Left lung (tissue), 10 donors: ENCODE results near the gene TNPO2. TPM values are rescaled to one million over a fixed set of nuclear protein-coding genes. Genes with fewer than 3 reads are reported as not detected.

Source experiments
- ATAC-seq: fragments of 200-7000 bp; cut with Tn5 transposase; one replicate; pipeline ENCODE4 v1.9.1; 2020; ENCODE audit warnings: moderate library complexity
- DNase-seq, 4 donors: peaks; one replicate each; pipeline ENCODE4 v3.0.0-alpha.2; 2013 to 2020
- H3K27ac ChIP-seq, 2 donors: fragments of 200-600 bp; sonication (generic) in 1 of 2; one replicate each; pipeline versions ENCODE4 v1.5.0 to v1.8.0; 2020 to 2021
- H3K27me3 ChIP-seq, 2 donors: fragments of 200-600 bp; sonication (generic) in 1 of 2; one replicate each; pipeline versions ENCODE4 v1.5.0 to v1.8.0; 2020 to 2021
- H3K36me3 ChIP-seq, 2 donors: fragments of 200-600 bp; sonication (generic) in 1 of 2; one replicate each; pipeline versions ENCODE4 v1.5.0 to v1.8.0; 2020 to 2021
- H3K4me1 ChIP-seq, 2 donors: fragments of 200-600 bp; one replicate each; pipeline ENCODE4 v1.8.0; 2021
- H3K4me3 ChIP-seq, 2 donors: fragments of 200-600 bp; sonication (generic) in 1 of 2; one replicate each; pipeline versions ENCODE4 v1.5.0 to v1.8.0; 2020 to 2021; ENCODE audit warnings: mild to moderate bottlenecking in 1 of 2
- H3K9me3 ChIP-seq, 2 donors: fragments of 200-600 bp; sonication (generic) in 1 of 2; one replicate each; pipeline versions ENCODE4 v1.5.0 to v1.8.0; 2020 to 2021
- CTCF ChIP-seq, 2 donors: fragments of 200-600 bp; sonication (generic) in 1 of 2; IDR thresholded peaks; one replicate each; pipeline versions ENCODE4 v1.5.0 to v1.8.0; 2021; ENCODE audit warnings: antibody characterized with exemption in 2 of 2
- intact Hi-C, 2 donors: fragments of 100-400 bp; cut with DNase I; formaldehyde crosslinking; loops; one replicate each; pipeline versions ENCODE4 v1.11.2 to v1.14.2; 2022
- polyA plus RNA-seq, 6 donors: library from polyadenylated mRNA; unstranded; fragments of 120-200 nt; gene quantifications; one replicate each; pipeline ENCODE4 v1.2.1, GENCODE V29; 2013; ENCODE audit not compliant: insufficient read length in 6 of 6
- total RNA-seq, 2 donors: library from RNA; stranded (reverse); fragmentation: NEBNext Ultra II Directional; extraction: Animal tissue kit (Norgen Biotek cat#: 25700); gene quantifications; one replicate each; pipeline ENCODE4 v1.2.1, GENCODE V29; 2021
- donor health status: DM: no; HTN: yes; CAD: no.
- donor health status: DM: no; HTN: no; CAD: no.

The TNPO2 gene
- total and polyA plus RNA-seq, 8 donors = 54.8 to 92.6 (median 77.6) TPM

GRCh38 chr19:12706332-12706718 lies 17.4 kb downstream of the TNPO2 start:
- Histone ChIP-seq H3K27ac (no peak overlapping the region), H3K27me3 (no peaks in the 10 kb centered on the region), H3K9me3 (no peaks in the 10 kb centered on the region), H3K36me3 (peaks cover 0 to 100% of the 10 kb centered on the region in 2 donors), H3K4me3 (no peak overlapping the region), H3K4me1 (no peaks in the 10 kb centered on the region)
- TF ChIP-seq CTCF (IDR thresholded peaks at IDR 0.05) = no peak
- ATAC-seq (no peak), DNase-seq (no peak)
- intact Hi-C loops = no loop called here

GRCh38 chr19:12705654-12706331 lies 17.9 kb downstream of the TNPO2 start:
- peaks cover 0 to 100% of the 10 kb centered on the region in 2 donors for H3K36me3 ChIP-seq
- ATAC-seq = no peak

GRCh38 chr19:12705169-12705568 lies 18.6 kb downstream of the TNPO2 start:
- Histone ChIP-seq H3K27me3 (no peaks in the 10 kb centered on the region), H3K27ac (no peak overlapping the region), H3K36me3 (peaks cover 0 to 100% of the 10 kb centered on the region in 2 donors), H3K4me3 (no peak overlapping the region), H3K9me3 (no peaks in the 10 kb centered on the region), H3K4me1 (no peaks in the 10 kb centered on the region)
- intact Hi-C loops = no loop called here
- DNase-seq (no peak), ATAC-seq (no peak)
- TF ChIP-seq CTCF (IDR thresholded peaks at IDR 0.05) = no peak

More at GRCh38 chr19:12705654-12706331, 17.9 kb downstream of the TNPO2 start:
- peak in 1 of 4 donors; percentile 76 for DNase-seq
- H3K27ac ChIP-seq = no peak overlapping the region
- H3K9me3 ChIP-seq = no peaks in the 10 kb centered on the region
- TF ChIP-seq CTCF (IDR thresholded peaks at IDR 0.05) = no peak
- intact Hi-C loops = no loop called here
- H3K27me3 ChIP-seq = no peaks in the 10 kb centered on the region
- H3K4me3 ChIP-seq = no peak overlapping the region
- no peaks in the 10 kb centered on the region for H3K4me1 ChIP-seq

GRCh38 chr19:12703046-12703445 lies 20.7 kb downstream of the TNPO2 start:
- Histone ChIP-seq H3K9me3 (no peaks in the 10 kb centered on the region), H3K27ac (no peak overlapping the region), H3K27me3 (no peaks in the 10 kb centered on the region), H3K4me3 (no peak overlapping the region), H3K36me3 (peaks cover 0 to 95% of the 10 kb centered on the region in 2 donors), H3K4me1 (no peaks in the 10 kb centered on the region)
- intact Hi-C loops = no loop called here
- no peak for ATAC-seq
- DNase-seq = no peak
- TF ChIP-seq CTCF (IDR thresholded peaks at IDR 0.05) = no peak

GRCh38 chr19:12701596-12702282 lies 22.0 kb downstream of the TNPO2 start:
- ATAC-seq = no peak
- no peak for TF ChIP-seq CTCF (IDR thresholded peaks at IDR 0.05)
- peaks cover 0 to 82% of the 10 kb centered on the region in 2 donors for H3K36me3 ChIP-seq

More at GRCh38 chr19:12701596-12702282, 22.0 kb downstream of the TNPO2 start:
- intact Hi-C loops = no loop called here
- Histone ChIP-seq H3K4me3 (no peak overlapping the region), H3K9me3 (no peaks in the 10 kb centered on the region), H3K27ac (no peak overlapping the region), H3K4me1 (peaks cover 0 to 7% of the 10 kb centered on the region in 2 donors), H3K27me3 (no peaks in the 10 kb centered on the region)
- peak in 1 of 4 donors; percentile 76 for DNase-seq
